Measurements from ENCODE around the gene ACSM6.

- no peak for TF ChIP-seq ZNF416 (CRISPR knock-in tag; IDR thresholded peaks at IDR 0.05)
- TF ChIP-seq, protein P1, sequence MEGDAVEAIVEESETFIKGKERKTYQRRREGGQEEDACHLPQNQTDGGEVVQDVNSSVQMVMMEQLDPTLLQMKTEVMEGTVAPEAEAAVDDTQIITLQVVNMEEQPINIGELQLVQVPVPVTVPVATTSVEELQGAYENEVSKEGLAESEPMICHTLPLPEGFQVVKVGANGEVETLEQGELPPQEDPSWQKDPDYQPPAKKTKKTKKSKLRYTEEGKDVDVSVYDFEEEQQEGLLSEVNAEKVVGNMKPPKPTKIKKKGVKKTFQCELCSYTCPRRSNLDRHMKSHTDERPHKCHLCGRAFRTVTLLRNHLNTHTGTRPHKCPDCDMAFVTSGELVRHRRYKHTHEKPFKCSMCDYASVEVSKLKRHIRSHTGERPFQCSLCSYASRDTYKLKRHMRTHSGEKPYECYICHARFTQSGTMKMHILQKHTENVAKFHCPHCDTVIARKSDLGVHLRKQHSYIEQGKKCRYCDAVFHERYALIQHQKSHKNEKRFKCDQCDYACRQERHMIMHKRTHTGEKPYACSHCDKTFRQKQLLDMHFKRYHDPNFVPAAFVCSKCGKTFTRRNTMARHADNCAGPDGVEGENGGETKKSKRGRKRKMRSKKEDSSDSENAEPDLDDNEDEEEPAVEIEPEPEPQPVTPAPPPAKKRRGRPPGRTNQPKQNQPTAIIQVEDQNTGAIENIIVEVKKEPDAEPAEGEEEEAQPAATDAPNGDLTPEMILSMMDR (IDR thresholded peaks at IDR 0.05), result no peak
- TF ChIP-seq NFYB (CRISPR knock-in tag; conservative IDR thresholded peaks at IDR 0.05; ENCODE audit: low read depth), result no peak
- TF ChIP-seq ZNF512 (CRISPR knock-in tag; IDR thresholded peaks at IDR 0.05; ENCODE audit: borderline replicate concordance), result no peak
- TF ChIP-seq, protein P2, sequence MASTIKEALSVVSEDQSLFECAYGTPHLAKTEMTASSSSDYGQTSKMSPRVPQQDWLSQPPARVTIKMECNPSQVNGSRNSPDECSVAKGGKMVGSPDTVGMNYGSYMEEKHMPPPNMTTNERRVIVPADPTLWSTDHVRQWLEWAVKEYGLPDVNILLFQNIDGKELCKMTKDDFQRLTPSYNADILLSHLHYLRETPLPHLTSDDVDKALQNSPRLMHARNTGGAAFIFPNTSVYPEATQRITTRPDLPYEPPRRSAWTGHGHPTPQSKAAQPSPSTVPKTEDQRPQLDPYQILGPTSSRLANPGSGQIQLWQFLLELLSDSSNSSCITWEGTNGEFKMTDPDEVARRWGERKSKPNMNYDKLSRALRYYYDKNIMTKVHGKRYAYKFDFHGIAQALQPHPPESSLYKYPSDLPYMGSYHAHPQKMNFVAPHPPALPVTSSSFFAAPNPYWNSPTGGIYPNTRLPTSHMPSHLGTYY (CRISPR knock-in tag; IDR thresholded peaks at IDR 0.05), result no peak
- TF ChIP-seq, protein P3, sequence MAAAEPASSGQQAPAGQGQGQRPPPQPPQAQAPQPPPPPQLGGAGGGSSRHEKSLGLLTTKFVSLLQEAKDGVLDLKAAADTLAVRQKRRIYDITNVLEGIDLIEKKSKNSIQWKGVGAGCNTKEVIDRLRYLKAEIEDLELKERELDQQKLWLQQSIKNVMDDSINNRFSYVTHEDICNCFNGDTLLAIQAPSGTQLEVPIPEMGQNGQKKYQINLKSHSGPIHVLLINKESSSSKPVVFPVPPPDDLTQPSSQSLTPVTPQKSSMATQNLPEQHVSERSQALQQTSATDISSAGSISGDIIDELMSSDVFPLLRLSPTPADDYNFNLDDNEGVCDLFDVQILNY (CRISPR knock-in tag; IDR thresholded peaks at IDR 0.05), result no peak
- TF ChIP-seq E2F4 (CRISPR knock-in tag; IDR thresholded peaks at IDR 0.05; ENCODE audit: borderline replicate concordance, low read depth), result no peak
- TF ChIP-seq, protein P4, sequence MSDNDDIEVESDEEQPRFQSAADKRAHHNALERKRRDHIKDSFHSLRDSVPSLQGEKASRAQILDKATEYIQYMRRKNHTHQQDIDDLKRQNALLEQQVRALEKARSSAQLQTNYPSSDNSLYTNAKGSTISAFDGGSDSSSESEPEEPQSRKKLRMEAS (CRISPR knock-in tag; IDR thresholded peaks at IDR 0.05), result no peak
These were observed 31.1 kb downstream of the ACSM6 start for GRCh38 chr10:95225136-95225535.

Data from WTC11 (cell line).